ENCODE data around the gene LETM1.

LETM1 gene

GRCh38 chr4:1873776-1874175 is 17.8 kb upstream of the LETM1 start:
- TF ChIP-seq CTCF (IDR thresholded peaks at IDR 0.05) = no peak
- no peak for DNase-seq (ENCODE audit: low spot score)
- Histone ChIP-seq H3K4me3 (no peak overlapping the region), H3K27ac (no peak overlapping the region)

- Histone ChIP-seq H3K4me3 (no peak overlapping the region), H3K27ac (no peak overlapping the region)
- no peak for TF ChIP-seq CTCF (IDR thresholded peaks at IDR 0.05)
- no peak for DNase-seq (ENCODE audit: low spot score)
These were observed 17.3 kb upstream of the LETM1 start for GRCh38 chr4:1873291-1873690.

GRCh38 chr4:1872870-1873269 is 16.9 kb upstream of the LETM1 start:
- no peak overlapping the region for H3K4me3 ChIP-seq
- no peak overlapping the region for H3K27ac ChIP-seq
- DNase-seq (ENCODE audit: low spot score) = no peak
- no peak for TF ChIP-seq CTCF (IDR thresholded peaks at IDR 0.05)

GRCh38 chr4:1871471-1872021 is 15.6 kb upstream of the LETM1 start:
- Histone ChIP-seq H3K4me3 (peak overlapping the region; percentile 97), H3K27ac (peak overlapping the region; percentile 82 to 95)
- no peak for TF ChIP-seq CTCF (IDR thresholded peaks at IDR 0.05)
- no peak for DNase-seq (ENCODE audit: low spot score)

- DNase-seq (ENCODE audit: low spot score) = peak; percentile 89
- Histone ChIP-seq H3K27ac (peak within 1 kb of the TSS; percentile 95 to 96), H3K4me3 (peak within 1 kb of the TSS; percentile 97)
- TF ChIP-seq CTCF (IDR thresholded peaks at IDR 0.05) = no peak
These were observed 14.9 kb upstream of the LETM1 start, which contains the start of gene NSD2 for GRCh38 chr4:1870578-1871443. NSD2 (plus strand) TSS chr4:1871393; CDS start chr4:1900655, 29,262 bp downstream.

GRCh38 chr4:1870328-1870577 is 14.3 kb upstream of the LETM1 start:
- TF ChIP-seq CTCF (IDR thresholded peaks at IDR 0.05) = no peak
- Histone ChIP-seq H3K4me3 (peak overlapping the region; percentile 97), H3K27ac (peak overlapping the region; percentile 95 to 96)
- DNase-seq (ENCODE audit: low spot score) = peak; percentile 91
